IMR-90 (cell line): Measurements from ENCODE around the gene DPH2. TPM values are rescaled to one million over a fixed set of nuclear protein-coding genes. Genes with fewer than 3 reads are reported as not detected.

Experiments used
- ATAC-seq: fragments of 200-7000 bp; cut with Tn5 transposase; 2 replicates; pipeline ENCODE4 v1.9.1; 2020; ENCODE audit warnings: low read depth, mild to moderate bottlenecking, moderate library complexity
- BruUV-seq: library from RNA; stranded (reverse); fragments of 400-500 nt; replicated peaks from 2 replicates; lab custom pipeline; 2021; lab: Mats Ljungman, UMichigan
- CTCF ChIA-PET: fragments of 300-600 bp; formaldehyde crosslinking; extraction: SDS; loops from one replicate; lab custom pipeline; 2021; ENCODE audit warnings: antibody characterized with exemption; lab: Yijun Ruan, JAX
- POLR2A ChIA-PET: fragments of 300-600 bp; sonication (Branson Sonifier 250); formaldehyde crosslinking; loops from one replicate; lab custom pipeline; 2022; ENCODE audit warnings: antibody characterized with exemption; ENCODE audit not compliant: unreplicated experiment; lab: Charles Lee
- DNase-seq: peaks from one replicate; pipeline ENCODE4 v3.0.0; 2013
- H2AFZ ChIP-seq: replicated peaks from 2 replicates; pipeline ENCODE3; 2013; ENCODE audit warnings: low read length, mild to moderate bottlenecking; ENCODE audit not compliant: poor library complexity
- H2AK5ac ChIP-seq: 2 replicates; pipeline ENCODE4 v1.6.1; 2013; ENCODE audit warnings: low read depth, low read length, inconsistent platforms
- H2AK9ac ChIP-seq: replicated peaks from 2 replicates; pipeline ENCODE3; 2013; ENCODE audit warnings: mild to moderate bottlenecking, low read depth, low read length, moderate library complexity; ENCODE audit not compliant: poor library complexity
- H2BK120ac ChIP-seq: 2 replicates; pipeline ENCODE4 v1.6.1; 2013; ENCODE audit warnings: low read depth, low read length, inconsistent platforms
- H2BK15ac ChIP-seq: 3 replicates; pipeline ENCODE4 v1.6.1; 2013; ENCODE audit warnings: low read depth, low read length, inconsistent platforms
- H2BK20ac ChIP-seq: 2 replicates; pipeline ENCODE4 v1.6.1; 2013; ENCODE audit warnings: low read depth, mild to moderate bottlenecking, inconsistent platforms, low read length, moderate library complexity
- H2BK5ac ChIP-seq: 2 replicates; pipeline ENCODE4 v1.6.1; 2013; ENCODE audit warnings: mild to moderate bottlenecking, low read depth, low read length, inconsistent platforms; ENCODE audit not compliant: poor library complexity, severe bottlenecking
- H3K14ac ChIP-seq: replicated peaks from 2 replicates; pipeline ENCODE4 v1.6.1; 2013; ENCODE audit warnings: low read depth, low read length, inconsistent platforms
- H3K18ac ChIP-seq: 2 replicates; pipeline ENCODE4 v1.6.1; 2013; ENCODE audit warnings: low read depth, low read length, control low read depth
- H3K23ac ChIP-seq: 2 replicates; pipeline ENCODE4 v1.6.1; 2013; ENCODE audit warnings: low read depth, low read length, inconsistent platforms
- H3K27ac ChIP-seq: 2 replicates; pipeline ENCODE4 v1.5.1; 2013; ENCODE audit warnings: mild to moderate bottlenecking, control low read depth, low read length; ENCODE audit not compliant: insufficient read depth
- H3K27me3 ChIP-seq: 2 replicates; pipeline ENCODE4 v1.6.1; 2013; ENCODE audit warnings: low read length; ENCODE audit not compliant: control insufficient read depth, insufficient read depth
- H3K36me3 ChIP-seq: 2 replicates; pipeline ENCODE4 v1.6.1; 2013; ENCODE audit warnings: low read length, mixed read lengths; ENCODE audit not compliant: control insufficient read depth, insufficient read depth
- H3K4ac ChIP-seq: 2 replicates; pipeline ENCODE4 v1.6.1; 2013; ENCODE audit warnings: low read depth, low read length, inconsistent platforms
- H3K4me1 ChIP-seq: 2 replicates; pipeline ENCODE4 v1.6.1; 2013; ENCODE audit warnings: low read length, mixed read lengths; ENCODE audit not compliant: control insufficient read depth, insufficient read depth
- H3K4me2 ChIP-seq: 2 replicates; pipeline ENCODE4 v1.6.1; 2013; ENCODE audit warnings: low read depth, mild to moderate bottlenecking, control low read depth, low read length, moderate library complexity
- H3K4me3 ChIP-seq: 2 replicates; pipeline ENCODE4 v1.5.1; 2013; ENCODE audit warnings: low read depth, mild to moderate bottlenecking, control low read depth, low read length, moderate library complexity; ENCODE audit not compliant: insufficient read depth
- H3K56ac ChIP-seq: 2 replicates; pipeline ENCODE4 v1.6.1; 2013; ENCODE audit warnings: low read length, inconsistent platforms; ENCODE audit not compliant: insufficient read depth; ENCODE audit errors: extremely low read depth
- H3K79me1 ChIP-seq, 2 experiments: 2 replicates each; pipeline ENCODE4 v1.6.1; 2013; ENCODE audit warnings: low read length in 2 of 2, inconsistent platforms in 1 of 2, low read depth in 1 of 2
- H3K9ac ChIP-seq: 2 replicates; pipeline ENCODE4 v1.6.1; 2013; ENCODE audit warnings: low read depth, low read length, control low read depth
- H3K9me1 ChIP-seq: 2 replicates; pipeline ENCODE4 v1.6.1; 2013; ENCODE audit warnings: low read length, inconsistent platforms; ENCODE audit not compliant: insufficient read depth
- H3K9me3 ChIP-seq: 2 replicates; pipeline ENCODE4 v1.6.1; 2013; ENCODE audit warnings: low read length; ENCODE audit not compliant: control insufficient read depth, insufficient read depth
- H4K20me1 ChIP-seq: 2 replicates; pipeline ENCODE4 v1.6.1; 2013; ENCODE audit warnings: low read length, inconsistent platforms; ENCODE audit not compliant: insufficient read depth
- H4K5ac ChIP-seq: 2 replicates; pipeline ENCODE4 v1.6.1; 2013; ENCODE audit warnings: mild to moderate bottlenecking, low read depth, low read length, control low read depth
- H4K8ac ChIP-seq, 2 experiments: 2 replicates each; pipeline ENCODE4 v1.6.1; 2013; ENCODE audit warnings: low read depth in 2 of 2, low read length in 2 of 2, control low read depth in 1 of 2, inconsistent platforms in 1 of 2
- H4K91ac ChIP-seq: 2 replicates; pipeline ENCODE4 v1.6.1; 2013; ENCODE audit warnings: low read depth, low read length, inconsistent platforms; ENCODE audit not compliant: insufficient read depth
- BHLHE40 ChIP-seq: fragments of 150-350 bp; IDR thresholded peaks from 2 replicates; pipeline ENCODE4 v1.6.1; 2016; ENCODE audit warnings: mild to moderate bottlenecking, low read depth, low read length
- FOS ChIP-seq: fragments of 150-350 bp; IDR thresholded peaks from 2 replicates; pipeline ENCODE4 v1.6.1; 2016; ENCODE audit warnings: low read depth, low read length
- SMC3 ChIP-seq: fragments of 150-350 bp; IDR thresholded peaks from 2 replicates; pipeline ENCODE4 v1.6.1; 2016; ENCODE audit warnings: low read depth, mild to moderate bottlenecking, antibody characterized with exemption, low read length, moderate library complexity
- WGBS, 2 experiments: methylation state at CpG; one replicate each; pipeline versions ENCODE4 v1.1.5 to v1.1.7; 2013; ENCODE audit warnings: missing lambda C conversion rate in 2 of 2; ENCODE audit not compliant: insufficient read length in 1 of 2; ENCODE audit errors: extremely low coverage in 2 of 2; 5-methylcytosine and 5-hydroxymethylcytosine counted together
- dilution Hi-C: fragments of 300-500 bp; cut with HindIII; formaldehyde crosslinking; loops from one replicate; pipeline ENCODE4 v1.14.3; 2018; ENCODE audit warnings: low sequenced_read_pairs; ENCODE audit not compliant: unreplicated experiment
- in situ Hi-C: fragments of 300-500 bp; cut with MboI; formaldehyde crosslinking; loops from 3 replicates; pipeline ENCODE4 v1.14.3; 2019; ENCODE audit warnings: low sequenced_read_pairs, inconsistent platforms, mixed read lengths
- intact Hi-C: fragments of 100-400 bp; cut with micrococcal nuclease; formaldehyde crosslinking; loops from 2 replicates; pipeline ENCODE4 v1.10.0; 2022
- polyA plus RNA-seq, 3 experiments: library from polyadenylated mRNA; depleted of rRNA; stranded (reverse); fragments of >200 nt; gene quantifications; 2 replicates each; pipeline ENCODE4 v1.2.3, GENCODE V29; 2012; ENCODE audit warnings: low replicate concordance in 1 of 3
- total RNA-seq: library from RNA; depleted of rRNA; stranded (reverse); fragments of >200 nt; gene quantifications from 2 replicates; pipeline ENCODE4 v1.2.3, GENCODE V29; 2012

Gene DPH2
- total and polyA plus RNA-seq, 2 of the 4 experiments (the other 2 are of a cell fraction): 21.0 to 32.2 TPM

DNA sequence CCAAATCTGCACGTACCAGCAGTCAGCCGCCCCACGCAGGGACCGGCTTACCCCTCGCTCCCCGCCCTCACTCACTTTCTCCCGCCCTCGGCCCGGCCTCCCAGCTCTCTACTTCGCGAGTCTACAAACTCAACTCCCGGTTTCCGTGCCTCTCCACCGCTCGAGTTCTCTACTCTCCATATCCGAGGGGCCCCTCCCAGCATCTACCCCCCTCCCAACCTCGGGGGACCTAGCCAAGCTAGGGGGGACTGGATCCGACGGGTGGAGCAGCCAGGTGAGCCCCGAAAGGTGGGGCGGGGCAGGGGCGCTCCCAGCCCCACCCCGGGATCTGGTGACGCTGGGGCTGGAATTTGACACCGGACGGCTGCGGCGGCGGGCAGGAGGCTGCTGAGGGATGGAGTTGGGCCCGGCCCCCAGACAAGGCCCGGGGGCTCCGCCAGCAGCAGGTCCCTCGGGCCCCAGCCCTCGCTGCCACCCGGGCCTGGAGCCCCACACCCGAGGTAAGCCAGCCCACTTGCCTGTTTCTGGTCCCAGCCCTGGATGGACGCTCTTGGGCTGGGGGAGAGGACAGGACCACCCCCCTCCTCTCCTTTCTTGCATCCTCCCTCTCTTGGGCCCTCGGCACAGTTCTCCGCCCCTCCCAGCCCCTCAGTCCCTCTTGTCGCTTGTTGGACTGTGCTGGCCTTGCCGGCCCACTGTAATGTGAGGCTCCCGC is 36.3 kb upstream of the DPH2 start, which contains the start of gene ARTN:
Gene ARTN, plus strand, starts transcription at position 416 of the 715 bp plus-strand sequence. CDS start 1,856 bp downstream, outside the sequence.
- no peak within 1 kb of the TSS for H4K5ac ChIP-seq
- H3K4me3 ChIP-seq: peak within 1 kb of the TSS; percentile 37
- POLR2A ChIA-PET: no interaction called here
- CTCF ChIA-PET: interaction anchor here (1.0 to 5.6 kb wide), 8 partner anchors 7 to 379 kb away, joined by 3 to 149 read pairs (median 6); partner anchors contain the start of gene IPO13
- peaks cover 3% of the 10 kb centered on the region; the same call in 1 of the 2 replicates for H4K20me1 ChIP-seq
- H3K9me1 ChIP-seq: peaks cover 6% of the 10 kb centered on the region
- peak within 1 kb of the TSS; percentile 81 for H3K4ac ChIP-seq
- H3K4me1 ChIP-seq: peaks cover 10% of the 10 kb centered on the region
- no peak within 1 kb of the TSS for H3K18ac ChIP-seq
- WGBS, 2 experiments: 9% methylated on average over 19 of the region's 42 CpGs; no CpG with 5 or more reads in 1 of the 2 experiments
- peak within 1 kb of the TSS; percentile 91 for H2AFZ ChIP-seq
- peak within 1 kb of the TSS; percentile 67 for H2BK120ac ChIP-seq
- H2BK5ac ChIP-seq: no peak within 1 kb of the TSS
- no peak within 1 kb of the TSS for H3K9ac ChIP-seq
- H3K27me3 ChIP-seq: no peaks in the 10 kb centered on the region; the same call in 1 of the 2 replicates
- DNase-seq (no peak), ATAC-seq (peak; percentile 8; the same call in 1 of the 2 replicates)
- peak within 1 kb of the TSS; percentile 23 for H2AK5ac ChIP-seq
- peak within 1 kb of the TSS; percentile 73 for H2AK9ac ChIP-seq
- no peak for TF ChIP-seq SMC3
- TF ChIP-seq BHLHE40: no peak
- TF ChIP-seq FOS: no peak
- intact Hi-C loops: loop anchor here (1.0 to 5.0 kb wide), 4 partner anchors 81 to 404 kb away; no protein-coding TSS in a partner anchor
- in situ Hi-C loops: loop anchor here (5.0 kb wide), 1 partner anchor 161 kb away; no protein-coding TSS in a partner anchor
- H3K9me3 ChIP-seq: peaks cover 5% of the 10 kb centered on the region
- H3K4me2 ChIP-seq: peak within 1 kb of the TSS; percentile 76
- H3K14ac ChIP-seq: peak within 1 kb of the TSS; percentile 53
- peaks cover 6% of the 10 kb centered on the region; the same call in 1 of the 2 replicates for H3K36me3 ChIP-seq
- dilution Hi-C loops: no loop called here
- H4K91ac ChIP-seq: peak within 1 kb of the TSS; percentile 4; the same call in 1 of the 2 replicates
- no peak within 1 kb of the TSS for H3K56ac ChIP-seq
- peak within 1 kb of the TSS; percentile 9; the same call in 1 of the 2 replicates for H2BK20ac ChIP-seq
- H3K27ac ChIP-seq: no peak within 1 kb of the TSS
- H2BK15ac ChIP-seq: peak within 1 kb of the TSS; percentile 8; the same call in 1 of the 3 replicates
- peak within 1 kb of the TSS; percentile 11 for H3K23ac ChIP-seq
- peaks cover 0 to 8% of the 10 kb centered on the region in 2 experiments; a peak in 1 of 4 replicates for H3K79me1 ChIP-seq
- BruUV-seq: no TSS peak
- peak within 1 kb of the TSS in 1 of 2 experiments; percentile 42; a peak in 1 of 4 replicates for H4K8ac ChIP-seq
